OCI-LY7 (cell line): ENCODE measurements around the gene TET3.

Experiments
- CTCF ChIP-seq: fragments of 200-600 bp; sonication (generic); conservative IDR thresholded peaks from 2 replicates; pipeline ENCODE4 v1.5.1; 2014; ENCODE audit warnings: mild to moderate bottlenecking, antibody characterized with exemption, low read length, moderate library complexity, mixed read lengths
- EZH2phosphoT487 ChIP-seq: fragments of 200-600 bp; sonication (generic); IDR thresholded peaks from 2 replicates; pipeline ENCODE4 v1.6.1; 2018; ENCODE audit warnings: low read depth, borderline replicate concordance, mild to moderate bottlenecking, mixed run types, antibody characterized with exemption, low read length, moderate library complexity, mixed read lengths

- TF ChIP-seq CTCF (no peak), EZH2phosphoT487 (no peak)
Observed at GRCh38 chr2:73984203-73984921, at the start of gene TET3.
